Suprapubic skin (tissue), 4 donors: Measurements from ENCODE around the gene RCOR1.

ENCODE experiments used
- CTCF ChIP-seq, 2 donors: fragments of 200-600 bp in 1 of 2; fragments of 450-650 bp in 1 of 2; sonication (generic) in 1 of 2; IDR thresholded peaks; one replicate each; pipeline ENCODE4 v1.5.1; 2016 to 2019; ENCODE audit warnings: antibody characterized with exemption in 2 of 2, mild to moderate bottlenecking in 1 of 2, moderate library complexity in 1 of 2
- EP300 ChIP-seq: sonication (generic); formaldehyde crosslinking; IDR thresholded peaks from one replicate; pipeline ENCODE4 v1.6.1; 2017; ENCODE audit warnings: antibody characterized with exemption
- POLR2A ChIP-seq, 2 donors: fragments of 450-650 bp; IDR thresholded peaks; one replicate each; pipeline ENCODE4 v1.6.1; 2017; ENCODE audit warnings: antibody characterized with exemption in 2 of 2, mild to moderate bottlenecking in 2 of 2, moderate library complexity in 2 of 2
- POLR2AphosphoS5 ChIP-seq, 3 donors: sonication (generic); formaldehyde crosslinking; IDR thresholded peaks; one replicate each; pipeline ENCODE4 v1.6.1; 2017; ENCODE audit warnings: antibody characterized with exemption in 3 of 3

- TF ChIP-seq CTCF (IDR thresholded peaks at IDR 0.05) (no peak), EP300 (no peak), POLR2AphosphoS5 (IDR thresholded peaks at IDR 0.05) (no peak), POLR2A (IDR thresholded peaks at IDR 0.05) (no peak)
These were observed 9.0 kb downstream of the RCOR1 start for GRCh38 chr14:102601378-102601925.
